AG04450 (cell line): ENCODE measurements around the gene EML1. TPM values are rescaled to one million over a fixed set of nuclear protein-coding genes. Genes with fewer than 3 reads are reported as not detected.

Source experiments
- CTCF ChIA-PET: fragments of 300-600, 350-600 bp; formaldehyde crosslinking; extraction: SDS; loops from one replicate; lab custom pipeline; 2022; ENCODE audit warnings: antibody characterized with exemption, inconsistent platforms; lab: Charles Lee
- POLR2A ChIA-PET: fragments of 350-600 bp; formaldehyde crosslinking; extraction: SDS; loops from one replicate; lab custom pipeline; 2021; ENCODE audit warnings: antibody characterized with exemption, inconsistent platforms; lab: Yijun Ruan, JAX
- DNase-seq: peaks from one replicate; pipeline ENCODE4 v3.0.0-alpha.2; 2011; ENCODE audit warnings: low read depth, low spot score
- H3K27ac ChIP-seq: one replicate; pipeline ENCODE4 v1.5.1; 2012; ENCODE audit warnings: low read depth, low read length, control low read depth
- H3K27me3 ChIP-seq: one replicate; pipeline ENCODE4 v1.6.0; 2012; ENCODE audit warnings: low read length; ENCODE audit not compliant: control insufficient read depth, insufficient read depth
- H3K4me3 ChIP-seq: 2 replicates; pipeline ENCODE4 v1.5.1; 2011; ENCODE audit warnings: mild to moderate bottlenecking, low read depth, low read length, control low read depth
- H3K9me3 ChIP-seq: 2 replicates; pipeline ENCODE4 v1.5.1; 2012; ENCODE audit warnings: low read length; ENCODE audit not compliant: control insufficient read depth, insufficient read depth
- CTCF ChIP-seq: IDR thresholded peaks from 2 replicates; pipeline ENCODE4 v1.5.1; 2011; ENCODE audit warnings: low read depth, low read length, control low read depth, inconsistent platforms
- polyA plus RNA-seq: library from polyadenylated mRNA; depleted of rRNA; stranded (reverse); fragments of >200 nt; gene quantifications from 2 replicates; pipeline ENCODE4 v1.2.3, GENCODE V29; 2011

Gene EML1
- polyA plus RNA-seq, 1 experiment: 37.7 TPM

- ChIA-PET POLR2A (no interaction called here), CTCF (interaction anchor here (4.9 kb wide), 1 partner anchor 10 kb away, joined by 37 read pairs; no protein-coding TSS in a partner anchor)
- TF ChIP-seq CTCF: no peak
These were observed 116.4 kb downstream of the EML1 start for GRCh38 chr14:99909513-99910064.

GRCh38 chr14:99910337-99911309 lies 117.4 kb downstream of the EML1 start:
- POLR2A ChIA-PET: no interaction called here
- TF ChIP-seq CTCF: no peak
- no peaks in the 10 kb centered on the region for H3K9me3 ChIP-seq
- DNase-seq: peak; percentile 69
- H3K4me3 ChIP-seq: no peak overlapping the region
- H3K27ac ChIP-seq: peak overlapping the region; percentile 77
- CTCF ChIA-PET: interaction anchor here (0.6 to 4.9 kb wide), 4 partner anchors 11 to 231 kb away, joined by 3 to 37 read pairs (median 6); no protein-coding TSS in a partner anchor
- no peaks in the 10 kb centered on the region for H3K27me3 ChIP-seq

More at GRCh38 chr14:99909513-99910064, 116.4 kb downstream of the EML1 start:
- Histone ChIP-seq H3K9me3 (no peaks in the 10 kb centered on the region), H3K4me3 (no peak overlapping the region), H3K27ac (no peak overlapping the region), H3K27me3 (no peaks in the 10 kb centered on the region)
- no peak for DNase-seq

GRCh38 chr14:99915305-99916090 lies 122.3 kb downstream of the EML1 start:
- no peaks in the 10 kb centered on the region for H3K27me3 ChIP-seq
- no peak overlapping the region for H3K27ac ChIP-seq
- H3K4me3 ChIP-seq: no peak overlapping the region
- no peaks in the 10 kb centered on the region for H3K9me3 ChIP-seq
- POLR2A ChIA-PET: no interaction called here
- TF ChIP-seq CTCF: no peak
- CTCF ChIA-PET: interaction anchor here (1.0 to 2.1 kb wide), 2 partner anchors 16 to 18 kb away, joined by 3 to 9 read pairs; no protein-coding TSS in a partner anchor
- DNase-seq: no peak

- Histone ChIP-seq H3K9me3 (no peaks in the 10 kb centered on the region), H3K4me3 (no peak overlapping the region), H3K27me3 (no peaks in the 10 kb centered on the region), H3K27ac (no peak overlapping the region)
- no peak for TF ChIP-seq CTCF
- DNase-seq: no peak
- CTCF ChIA-PET: interaction anchor here (2.1 kb wide), 1 partner anchor 17 kb away, joined by 9 read pairs; no protein-coding TSS in a partner anchor
- POLR2A ChIA-PET: interaction anchor here (0.7 kb wide), 1 partner anchor 19 kb away, joined by 3 read pairs; no protein-coding TSS in a partner anchor
These were observed 122.8 kb downstream of the EML1 start for GRCh38 chr14:99916091-99916383.
